Astrocyte of the cerebellum (primary cell): Measurements from ENCODE around the gene PRKD3.

Source experiments
- DNase-seq: peaks from one replicate; pipeline ENCODE4 v3.0.0-alpha.2; 2011; ENCODE audit warnings: low read depth
- H3K4me3 ChIP-seq: 2 replicates; pipeline ENCODE4 v1.5.1; 2011; ENCODE audit warnings: mild to moderate bottlenecking, low read depth, low read length, moderate library complexity
- in situ Hi-C: cut with HindIII; loops from 2 replicates; pipeline ENCODE4 v1.10.0; 2017; ENCODE audit warnings: low sequenced_read_pairs
- TF ChIP-seq, protein P1 (sequence below): IDR thresholded peaks from 2 replicates; pipeline ENCODE4 v1.5.1; 2012; ENCODE audit warnings: low read length, low read depth, moderate library complexity, mild to moderate bottlenecking; ENCODE audit errors: missing control alignments

The PRKD3 gene

DNA sequence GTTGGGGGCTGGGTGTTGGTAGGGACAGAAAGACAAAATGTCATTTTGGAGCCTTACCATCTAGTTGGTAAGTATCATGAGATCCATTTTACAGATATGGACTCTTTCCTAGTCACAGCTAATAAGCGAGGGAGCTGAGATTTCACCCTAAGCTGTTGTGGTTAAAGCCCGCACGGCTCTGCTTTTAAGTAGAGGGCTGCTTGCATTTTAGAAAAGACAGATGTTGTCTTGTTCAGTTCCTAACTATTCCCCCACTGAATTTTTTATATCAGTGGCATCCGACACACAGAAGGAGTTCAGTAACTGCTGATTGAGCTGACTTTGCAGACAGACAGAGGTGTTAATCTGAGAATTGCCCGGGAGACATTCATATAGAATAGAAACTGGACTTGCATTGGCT lies 23.5 kb upstream of the PRKD3 start:
- in situ Hi-C loops: no loop called here
- TF ChIP-seq, protein P1, sequence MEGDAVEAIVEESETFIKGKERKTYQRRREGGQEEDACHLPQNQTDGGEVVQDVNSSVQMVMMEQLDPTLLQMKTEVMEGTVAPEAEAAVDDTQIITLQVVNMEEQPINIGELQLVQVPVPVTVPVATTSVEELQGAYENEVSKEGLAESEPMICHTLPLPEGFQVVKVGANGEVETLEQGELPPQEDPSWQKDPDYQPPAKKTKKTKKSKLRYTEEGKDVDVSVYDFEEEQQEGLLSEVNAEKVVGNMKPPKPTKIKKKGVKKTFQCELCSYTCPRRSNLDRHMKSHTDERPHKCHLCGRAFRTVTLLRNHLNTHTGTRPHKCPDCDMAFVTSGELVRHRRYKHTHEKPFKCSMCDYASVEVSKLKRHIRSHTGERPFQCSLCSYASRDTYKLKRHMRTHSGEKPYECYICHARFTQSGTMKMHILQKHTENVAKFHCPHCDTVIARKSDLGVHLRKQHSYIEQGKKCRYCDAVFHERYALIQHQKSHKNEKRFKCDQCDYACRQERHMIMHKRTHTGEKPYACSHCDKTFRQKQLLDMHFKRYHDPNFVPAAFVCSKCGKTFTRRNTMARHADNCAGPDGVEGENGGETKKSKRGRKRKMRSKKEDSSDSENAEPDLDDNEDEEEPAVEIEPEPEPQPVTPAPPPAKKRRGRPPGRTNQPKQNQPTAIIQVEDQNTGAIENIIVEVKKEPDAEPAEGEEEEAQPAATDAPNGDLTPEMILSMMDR: no peak
- H3K4me3 ChIP-seq: no peak overlapping the region

DNA sequence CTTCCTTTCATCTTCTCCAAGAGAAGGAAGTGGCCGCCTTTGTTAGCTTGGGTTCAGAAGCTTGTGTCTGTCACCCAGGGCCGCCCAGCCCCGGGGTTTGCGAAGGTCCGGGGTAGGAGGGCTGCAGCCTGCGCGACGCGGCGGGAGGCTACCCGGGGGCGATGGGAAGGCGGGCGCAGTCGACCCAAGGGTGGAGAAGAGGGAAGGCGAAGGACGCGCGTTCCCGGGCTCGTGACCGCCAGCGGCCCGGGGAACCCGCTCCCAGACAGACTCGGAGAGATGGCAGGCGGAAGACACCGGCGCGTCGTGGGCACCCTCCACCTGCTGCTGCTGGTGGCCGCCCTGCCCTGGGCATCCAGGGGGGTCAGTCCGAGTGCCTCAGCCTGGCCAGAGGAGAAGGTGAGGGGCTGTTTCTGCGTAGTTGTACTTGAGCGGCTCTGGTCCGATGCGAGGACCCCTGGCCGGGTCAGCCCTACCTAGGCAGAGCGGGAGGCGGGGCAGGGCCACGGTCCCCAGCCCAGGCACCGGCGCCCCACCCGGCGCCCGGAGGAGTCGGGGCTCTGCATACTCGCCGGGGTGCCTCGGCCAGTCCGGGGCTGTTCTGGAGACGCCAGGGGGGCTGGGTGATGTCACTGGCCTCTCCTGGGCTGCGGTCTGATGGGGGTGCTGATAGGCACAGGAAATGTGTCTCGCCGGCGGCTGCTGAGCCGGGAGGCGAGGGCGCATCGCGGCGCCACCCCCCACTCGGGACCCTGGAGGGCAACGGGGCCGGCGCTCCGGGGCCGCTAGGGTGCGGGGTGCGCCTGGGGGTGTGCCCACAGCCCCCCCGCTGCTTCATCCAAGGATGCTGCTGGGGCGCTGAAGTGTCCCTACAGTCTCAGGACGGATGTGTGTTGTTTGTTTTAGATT lies 20.1 kb upstream of the PRKD3 start, which contains the start of gene QPCT:
QPCT (plus strand) TSS at position 178 of the 909 bp plus-strand sequence; CDS start at position 280, 102 bp downstream.
- H3K4me3 ChIP-seq: peak within 1 kb of the TSS; percentile 57
- no peak for DNase-seq
- in situ Hi-C loops: no loop called here
- TF ChIP-seq, protein P1: no peak

More for the DNA sequence above, 23.5 kb upstream of the PRKD3 start:
- DNase-seq: no peak

DNA sequence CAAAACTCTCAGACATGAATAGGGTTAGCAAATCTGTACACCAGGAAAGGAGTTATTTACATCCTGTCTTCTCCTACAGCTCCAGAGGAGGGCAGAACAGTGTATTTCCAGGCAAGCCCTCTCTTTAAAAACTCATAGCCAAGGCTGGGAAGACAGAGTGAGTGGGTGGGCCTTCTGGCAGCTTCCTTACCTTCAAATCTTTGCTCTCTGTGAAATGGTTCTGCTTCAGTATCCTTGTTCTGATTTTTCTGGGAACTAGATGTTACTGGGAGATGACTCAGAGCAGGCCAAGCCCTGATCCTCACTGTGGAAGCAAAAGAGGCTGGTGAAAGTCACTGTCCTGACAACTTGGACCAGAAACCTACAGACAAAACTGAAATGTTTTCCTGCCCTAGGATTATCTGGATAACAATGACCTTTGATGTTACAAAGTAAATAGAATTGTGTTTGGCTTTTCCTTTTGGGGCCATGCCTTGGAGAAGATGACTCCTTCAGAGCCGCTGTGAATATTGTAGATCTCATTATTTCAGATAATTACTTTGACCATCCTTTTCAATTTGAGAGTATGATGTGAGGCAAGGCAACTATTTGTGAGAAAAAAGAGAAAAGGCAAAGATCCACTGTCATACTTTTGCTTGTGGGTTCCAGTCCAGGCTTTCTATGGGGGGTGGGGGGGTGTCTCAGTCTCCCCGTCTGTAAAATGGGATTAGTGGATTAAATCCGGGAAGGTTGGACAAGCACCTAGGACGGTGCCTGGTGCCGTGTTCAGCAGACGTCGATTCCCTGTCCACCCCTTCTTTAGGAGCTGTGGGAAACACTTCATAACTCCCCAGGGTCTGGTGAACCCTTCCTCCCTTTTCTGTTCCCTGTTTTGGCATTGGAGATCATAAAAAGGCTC lies 19.2 kb upstream of the PRKD3 start:
- TF ChIP-seq, protein P1: peak; percentile 52
- in situ Hi-C loops: no loop called here
- H3K4me3 ChIP-seq: peak overlapping the region; percentile 57
- peak; percentile 34 for DNase-seq

DNA sequence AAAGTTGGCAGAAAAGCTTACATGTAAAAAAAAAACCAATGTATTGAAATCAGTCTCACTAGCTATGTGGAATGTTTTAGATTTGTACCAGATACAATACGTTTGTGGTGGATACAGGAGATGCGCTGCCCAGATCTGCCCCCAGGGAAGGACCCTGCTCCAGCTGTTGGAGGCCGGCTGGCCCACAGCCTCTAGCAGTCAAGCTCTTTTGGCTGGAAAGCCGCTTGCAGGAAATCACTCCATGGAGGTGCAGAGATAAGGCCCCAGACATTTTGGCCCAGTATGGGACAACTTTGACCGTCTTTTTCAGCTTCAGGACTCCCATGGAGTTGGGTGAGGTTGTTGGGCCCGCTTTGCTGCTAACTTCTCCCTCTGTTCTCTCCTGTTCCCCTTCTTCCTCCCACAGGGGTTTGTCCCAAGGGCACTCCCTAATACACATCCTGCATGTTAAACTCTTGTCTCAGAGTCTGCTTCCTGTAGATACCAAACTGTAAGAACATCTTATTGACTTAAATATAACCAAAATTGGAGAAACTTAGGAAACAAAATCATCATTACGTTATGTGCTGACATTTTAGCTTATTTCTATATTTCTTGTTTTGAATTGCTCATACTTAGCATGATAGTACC lies 18.1 kb upstream of the PRKD3 start:
- in situ Hi-C loops: no loop called here
- TF ChIP-seq, protein P1: no peak
- no peak overlapping the region for H3K4me3 ChIP-seq
- no peak for DNase-seq

DNA sequence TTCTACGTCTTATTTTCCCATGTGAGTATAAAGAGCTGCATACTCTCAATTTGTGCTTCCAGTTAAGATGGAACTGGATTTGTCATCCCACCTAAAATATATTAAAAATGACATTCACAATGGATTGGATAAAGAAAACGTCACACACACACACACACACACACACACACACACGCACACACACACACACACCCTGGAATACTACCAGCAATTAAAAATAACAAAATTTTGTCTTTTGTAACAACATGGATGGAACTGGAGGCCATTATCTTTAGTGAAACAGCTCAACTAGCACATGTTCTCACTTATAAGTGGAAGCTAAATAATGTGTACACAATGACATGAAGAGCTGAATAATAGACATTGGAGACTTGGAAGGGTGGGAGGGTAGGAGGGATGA lies 16.0 kb upstream of the PRKD3 start:
- in situ Hi-C loops: no loop called here
- TF ChIP-seq, protein P1: no peak
- no peak for DNase-seq
- no peak overlapping the region for H3K4me3 ChIP-seq

DNA sequence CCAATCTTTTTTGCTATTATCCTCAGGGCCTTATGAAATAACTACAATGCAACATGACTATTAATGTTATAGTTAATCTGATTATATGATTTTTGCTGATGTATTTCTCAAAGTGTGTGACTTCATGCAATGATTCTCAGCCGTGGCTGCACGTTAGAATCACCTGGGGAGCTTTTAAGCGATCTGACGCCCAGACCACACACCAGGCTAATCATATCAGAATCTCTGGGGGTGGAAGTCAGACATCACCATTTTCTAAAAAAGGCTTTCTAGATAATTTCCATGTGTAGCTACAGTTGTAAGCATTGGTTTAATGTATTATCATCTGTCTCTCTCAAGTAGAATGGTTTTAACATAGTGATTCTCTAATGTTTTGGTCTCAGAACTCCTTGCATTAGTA lies 14.3 kb upstream of the PRKD3 start:
- no peak overlapping the region for H3K4me3 ChIP-seq
- DNase-seq: no peak
- in situ Hi-C loops: no loop called here
- TF ChIP-seq, protein P1: no peak
